HepG2 (cell line): ENCODE measurements around the gene ISG20L2. TPM values are rescaled to one million over a fixed set of nuclear protein-coding genes. Genes with fewer than 3 reads are reported as not detected.

Experiments
- ATAC-seq: fragments of 200-7000 bp; cut with Tn5 transposase; 3 replicates; pipeline ENCODE4 v1.9.1; 2020; ENCODE audit warnings: mild to moderate bottlenecking, moderate library complexity
- BruUV-seq: library from RNA; stranded (reverse); fragments of 400-500 nt; replicated peaks from 2 replicates; lab custom pipeline; 2021; lab: Mats Ljungman, UMichigan
- CTCF ChIA-PET: fragments of 300-600 bp; formaldehyde crosslinking; extraction: SDS; loops from one replicate; lab custom pipeline; 2021; ENCODE audit warnings: low total read pairs, inconsistent platforms, low intra/inter-chr PET ratio; lab: Yijun Ruan, JAX
- POLR2A ChIA-PET: fragments of 350-600 bp; sonication (Branson Sonifier 250); formaldehyde crosslinking; loops from one replicate; lab custom pipeline; 2020; ENCODE audit warnings: antibody characterized with exemption, inconsistent platforms; lab: Yijun Ruan, JAX
- DNase-seq: peaks from one replicate; pipeline ENCODE4 v3.0.0-alpha.2; 2015; ENCODE audit warnings: low spot score
- FAIRE-seq: peaks from 3 replicates; lab custom pipeline; 2011; peaks lifted over from hg19 to GRCh38; lab: Jason Lieb, UNC
- H2AFZ ChIP-seq: one replicate; pipeline ENCODE4 v1.6.1; 2011; ENCODE audit warnings: low read length, inconsistent platforms
- H3K27ac ChIP-seq: fragments of 300-600 bp; 3 replicates; pipeline ENCODE4 v1.8.0; 2011; ENCODE audit warnings: mixed run types, mild to moderate bottlenecking, mixed read lengths, low read length, inconsistent platforms; ENCODE audit not compliant: insufficient read depth; ENCODE audit errors: extremely low read length
- H3K27me3 ChIP-seq, 2 experiments: fragments of 200-600 bp in 1 of 2; 2 replicates in 1 of 2; 3 replicates in 1 of 2; pipeline versions ENCODE4 v1.6.0 to v1.8.0; 2011; ENCODE audit warnings: low read length in 2 of 2, mild to moderate bottlenecking in 2 of 2, moderate library complexity in 2 of 2, inconsistent platforms in 1 of 2; ENCODE audit not compliant: insufficient read depth in 2 of 2, control insufficient read depth in 1 of 2
- H3K36me3 ChIP-seq, 2 experiments: fragments of 200-600 bp in 1 of 2; replicated peaks in 1 of 2; 2 replicates in 1 of 2; 3 replicates in 1 of 2; pipeline versions ENCODE4 v1.5.1 to v1.8.0; 2011; ENCODE audit warnings: low read length in 2 of 2, inconsistent platforms in 1 of 2; ENCODE audit not compliant: insufficient read depth in 2 of 2, control insufficient read depth in 1 of 2
- H3K4me1 ChIP-seq: 2 replicates; pipeline ENCODE4 v1.5.1; 2012; ENCODE audit warnings: low read length, inconsistent platforms; ENCODE audit not compliant: insufficient read depth
- H3K4me2 ChIP-seq: 2 replicates; pipeline ENCODE4 v1.6.0; 2011; ENCODE audit warnings: low read depth, low read length, inconsistent platforms
- H3K4me3 ChIP-seq, 3 experiments: fragments of 200-600 bp in 1 of 3; sonication (generic), shearing (Covaris generic) in 1 of 3; replicated peaks in 1 of 3; 2 replicates each; pipeline ENCODE4 v1.5.1; 2011 to 2016; ENCODE audit warnings: low read length in 3 of 3, inconsistent platforms in 2 of 3, low read depth in 2 of 3, mild to moderate bottlenecking in 2 of 3, control low read depth in 1 of 3, mixed read lengths in 1 of 3; ENCODE audit not compliant: insufficient read depth in 1 of 3
- H3K79me2 ChIP-seq: one replicate; pipeline ENCODE4 v1.6.1; 2011; ENCODE audit warnings: low read length, inconsistent platforms; ENCODE audit not compliant: insufficient read depth
- H3K9ac ChIP-seq: 2 replicates; pipeline ENCODE4 v1.6.0; 2011; ENCODE audit warnings: mild to moderate bottlenecking, low read depth, low read length, inconsistent platforms; ENCODE audit not compliant: insufficient read depth
- H3K9me3 ChIP-seq: 2 replicates; pipeline ENCODE4 v1.5.1; 2012; ENCODE audit warnings: mild to moderate bottlenecking, low read length
- H4K20me1 ChIP-seq: 2 replicates; pipeline ENCODE4 v1.6.0; 2011; ENCODE audit warnings: inconsistent platforms, mild to moderate bottlenecking, low read length, moderate library complexity; ENCODE audit not compliant: insufficient read depth
- BRD4 ChIP-seq: sonication (generic); formaldehyde crosslinking; IDR thresholded peaks from 2 replicates; pipeline ENCODE4 v1.4.0; 2020; ENCODE audit warnings: missing genetic modification reagents
- CBFB ChIP-seq: sonication (generic); formaldehyde crosslinking; IDR thresholded peaks from 2 replicates; pipeline ENCODE4 v1.4.0; 2020; ENCODE audit warnings: missing genetic modification reagents
- CEBPB ChIP-seq: IDR thresholded peaks from 2 replicates; pipeline ENCODE4 v1.6.1; 2011; ENCODE audit warnings: low read depth, low read length, improper control_type of control experiment, borderline replicate concordance
- FOXA3 ChIP-seq: IDR thresholded peaks from 2 replicates; pipeline ENCODE4 v1.6.1; 2016; ENCODE audit warnings: missing genetic modification reagents, missing compliant biosample characterization
- GTF3A ChIP-seq: sonication (generic); formaldehyde crosslinking; conservative IDR thresholded peaks from 2 replicates; pipeline ENCODE4 v1.4.0; 2020; ENCODE audit warnings: mild to moderate bottlenecking, missing genetic modification reagents
- JUND ChIP-seq: sonication (generic); formaldehyde crosslinking; IDR thresholded peaks from 2 replicates; pipeline ENCODE4 v1.8.0; 2022; ENCODE audit warnings: mild to moderate bottlenecking, missing genetic modification reagents
- KLF16 ChIP-seq, 2 experiments: sonication (generic) in 1 of 2; formaldehyde crosslinking in 1 of 2; IDR thresholded peaks; 2 replicates each; pipeline versions ENCODE4 v1.6.1 to v1.8.0; 2016 to 2023; ENCODE audit warnings: missing genetic modification reagents in 2 of 2, missing compliant biosample characterization in 1 of 2
- KMT2B ChIP-seq: IDR thresholded peaks from 2 replicates; pipeline ENCODE4 v1.6.1; 2016; ENCODE audit warnings: missing genetic modification reagents, missing compliant biosample characterization
- MTF2 ChIP-seq: sonication (generic); formaldehyde crosslinking; IDR thresholded peaks from 2 replicates; pipeline ENCODE4 v1.5.0; 2020; ENCODE audit warnings: missing genetic modification reagents, borderline replicate concordance
- PHF5A ChIP-seq: IDR thresholded peaks from one replicate; pipeline ENCODE4 v1.6.1; 2018; ENCODE audit warnings: low read depth, missing genetic modification reagents; ENCODE audit not compliant: unreplicated experiment
- RFX1 ChIP-seq: fragments of 450-650 bp; IDR thresholded peaks from 2 replicates; pipeline ENCODE4 v1.6.1; 2017
- SAP130 ChIP-seq: IDR thresholded peaks from 2 replicates; pipeline ENCODE4 v1.6.1; 2016; ENCODE audit warnings: low read depth
- TAF1 ChIP-seq: sonication (generic); formaldehyde crosslinking; IDR thresholded peaks from 2 replicates; pipeline ENCODE4 v1.4.0; 2020; ENCODE audit warnings: missing genetic modification reagents
- THAP11 ChIP-seq: IDR thresholded peaks from 2 replicates; pipeline ENCODE4 v1.6.1; 2016; ENCODE audit warnings: missing biosample characterization, missing genetic modification reagents
- ZC3H13 ChIP-seq: sonication (generic); formaldehyde crosslinking; IDR thresholded peaks from 2 replicates; pipeline ENCODE4 v1.8.1; 2023; ENCODE audit warnings: mild to moderate bottlenecking, missing genetic modification reagents, moderate library complexity
- ZFP1 ChIP-seq: IDR thresholded peaks from 2 replicates; pipeline ENCODE4 v1.6.1; 2016
- ZNF691 ChIP-seq: sonication (generic); formaldehyde crosslinking; IDR thresholded peaks from 2 replicates; pipeline ENCODE4 v1.4.0; 2020; ENCODE audit warnings: missing genetic modification reagents, low read depth, mild to moderate bottlenecking, borderline replicate concordance
- ZNF776 ChIP-seq: sonication (generic); formaldehyde crosslinking; IDR thresholded peaks from 2 replicates; pipeline ENCODE4 v1.4.0; 2020; ENCODE audit warnings: mild to moderate bottlenecking, missing genetic modification reagents
- WGBS: methylation state at CpG from one replicate; pipeline ENCODE4 v1.1.6; 2017; ENCODE audit warnings: low lambda C conversion rate; 5-methylcytosine and 5-hydroxymethylcytosine counted together
- in situ Hi-C: cut with HindIII; loops from 2 replicates; pipeline ENCODE4 v1.10.0; 2017; ENCODE audit warnings: low pct_unique_long_range_greater_than_20kb; ENCODE audit not compliant: extremely low pct_ligation_motif_present
- intact Hi-C: fragments of 100-400 bp; cut with micrococcal nuclease; formaldehyde crosslinking; loops from one replicate; pipeline ENCODE4 v1.10.0; 2022; ENCODE audit not compliant: unreplicated experiment
- polyA plus RNA-seq, 8 experiments: library from polyadenylated mRNA; depleted of rRNA in 3 of 8; stranded (reverse) in 7 of 8; unstranded in 1 of 8; fragments of >200 nt; fragmentation: Illumina TruSeq in 4 of 8; extraction: Trizol in 4 of 8; gene quantifications; 2 replicates each; pipeline versions ENCODE4 v1.2.1 to v1.2.3, GENCODE V29; 2011 to 2016; ENCODE audit warnings: low read depth in 4 of 8, missing spikeins in 1 of 8, mixed read lengths in 1 of 8; ENCODE audit not compliant: insufficient read depth in 1 of 8
- total RNA-seq, 5 experiments: library from RNA; depleted of rRNA; stranded (reverse); fragments of >200 nt; fragmentation: Illumina TruSeq; extraction: Trizol; gene quantifications; 2 replicates each; pipeline ENCODE4 v1.2.3, GENCODE V29; 2016; ENCODE audit warnings: low read depth in 1 of 5

The ISG20L2 gene
- total and polyA plus RNA-seq, 2 of the 13 experiments (the other 11 are each of a cell fraction or from before 2014, with no cell fraction given) = 19.8 to 21.3 TPM

- DNase-seq (no peak), ATAC-seq (no peak), FAIRE-seq (no peak)
- Histone ChIP-seq H4K20me1 (no peaks in the 10 kb centered on the region), H3K9ac (no peak overlapping the region), H2AFZ (no peak overlapping the region), H3K4me2 (no peak overlapping the region), H3K4me3 (no peak overlapping the region), H3K4me1 (peaks cover 17% of the 10 kb centered on the region), H3K9me3 (no peaks in the 10 kb centered on the region), H3K27me3 (no peaks in the 10 kb centered on the region; a peak in 1 of 5 replicates), H3K79me2 (peaks cover 29% of the 10 kb centered on the region), H3K36me3 (no peaks in the 10 kb centered on the region), H3K27ac (no peak overlapping the region)
- 98% methylated on average over 8 of the region's 8 CpGs for WGBS
- CTCF ChIA-PET = no interaction called here
- peak; percentile 4; the same call in 1 of the 2 replicates for TF ChIP-seq CEBPB
- TF ChIP-seq GTF3A (CRISPR knock-in tag) = no peak
- POLR2A ChIA-PET = interaction anchor here (1.0 kb wide), 1 partner anchor 26 kb away, joined by 3 read pairs; the partner anchor contains the start of genes ISG20L2 and METTL25B
- in situ Hi-C loops (no loop called here), intact Hi-C loops (no loop called here)
- TSS peak; percentile 14 for BruUV-seq
These were observed 25.7 kb upstream of the ISG20L2 start for GRCh38 chr1:156754219-156754618.

GRCh38 chr1:156752843-156753482 lies 24.4 kb upstream of the ISG20L2 start:
- Histone ChIP-seq H3K27ac (peak overlapping the region; percentile 100), H4K20me1 (no peaks in the 10 kb centered on the region), H3K4me1 (peaks cover 30% of the 10 kb centered on the region), H3K9ac (peak overlapping the region; percentile 94), H3K4me2 (peak overlapping the region; percentile 88), H2AFZ (no peak overlapping the region), H3K79me2 (peaks cover 42% of the 10 kb centered on the region), H3K36me3 (no peaks in the 10 kb centered on the region), H3K27me3 (no peaks in the 10 kb centered on the region; a peak in 1 of 5 replicates), H3K4me3 (peak overlapping the region; percentile 83 to 90 (median 87); a peak in 4 of 6 replicates), H3K9me3 (no peaks in the 10 kb centered on the region)
- FAIRE-seq (no peak), ATAC-seq (no peak), DNase-seq (peak; percentile 51)
- WGBS = 52% methylated on average over 1 of the region's 1 CpG
- intact Hi-C loops = no loop called here
- in situ Hi-C loops = no loop called here
- no TSS peak for BruUV-seq
- CTCF ChIA-PET = no interaction called here
- POLR2A ChIA-PET = interaction anchor here (1.4 to 4.5 kb wide), 6 partner anchors 11 to 105 kb away, joined by 3 to 67 read pairs (median 32); partner anchors contain the start of genes ISG20L2, METTL25B, MRPL24 and PRCC
- TF ChIP-seq KMT2B (CRISPR knock-in tag) (no peak), ZFP1 (CRISPR knock-in tag) (no peak), MTF2 (CRISPR knock-in tag) (no peak), CBFB (CRISPR knock-in tag) (no peak), ZC3H13 (CRISPR knock-in tag) (no peak), JUND (CRISPR knock-in tag) (no peak), THAP11 (CRISPR knock-in tag) (peak; percentile 50; the same call in 1 of the 2 replicates), BRD4 (CRISPR knock-in tag) (no peak), ZNF776 (CRISPR knock-in tag) (no peak), RFX1 (peak; percentile 53), FOXA3 (CRISPR knock-in tag) (peak; percentile 49), PHF5A (CRISPR knock-in tag) (no peak), TAF1 (CRISPR knock-in tag) (no peak), SAP130 (CRISPR knock-in tag) (peak; percentile 35; the same call in 1 of the 2 replicates), ZNF691 (CRISPR knock-in tag) (no peak), KLF16 (CRISPR knock-in tag; IDR thresholded peaks at IDR 0.05) (no peak)
